ENCODE data around the gene CEP192. TPM values are rescaled to one million over a fixed set of nuclear protein-coding genes. Genes with fewer than 3 reads are reported as not detected.

The CEP192 gene
- total RNA-seq, 1 donor from 2014 or later = 25.6 TPM

GRCh38 chr18:13014818-13015217, 23.7 kb downstream of the CEP192 start:
- intact Hi-C loops (cut with DNase I) = loop anchor here (5.0 kb wide), 1 partner anchor 77 kb away; no protein-coding TSS in a partner anchor
- no peak for ATAC-seq
- DNase-seq (ENCODE audit: missing footprints) = no peak

DNA sequence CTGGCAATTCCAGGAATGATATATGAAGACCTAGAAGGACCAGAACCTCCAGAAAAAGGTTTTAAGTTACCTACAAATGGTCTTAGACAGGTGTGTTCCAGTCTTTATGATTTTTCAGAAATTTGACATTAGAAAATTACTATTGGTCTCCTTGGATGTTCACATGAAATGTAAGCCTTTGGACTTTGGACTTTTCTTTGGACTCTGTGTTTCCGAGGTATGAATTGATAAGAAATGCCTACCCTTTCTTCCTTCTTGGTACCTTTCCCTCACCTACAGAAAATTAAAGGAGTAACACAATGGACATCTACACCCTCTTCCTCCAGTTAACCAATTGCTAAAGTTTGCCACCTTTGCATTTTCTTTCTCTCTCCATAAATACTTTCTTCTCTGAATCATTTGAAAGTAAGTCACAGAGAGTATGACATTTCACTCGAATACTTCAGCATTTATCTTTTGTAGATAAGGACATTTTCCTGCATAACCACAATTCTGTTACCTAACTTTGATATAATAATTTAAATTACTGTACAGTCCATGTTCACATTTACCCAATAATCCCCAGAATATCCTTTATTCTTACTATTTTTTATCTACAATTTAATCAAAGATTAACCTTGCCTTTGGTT, 26.2 kb downstream of the CEP192 start:
- ATAC-seq = no peak
- intact Hi-C loops (cut with DNase I) = no loop called here
- DNase-seq (ENCODE audit: missing footprints) = no peak

DNA sequence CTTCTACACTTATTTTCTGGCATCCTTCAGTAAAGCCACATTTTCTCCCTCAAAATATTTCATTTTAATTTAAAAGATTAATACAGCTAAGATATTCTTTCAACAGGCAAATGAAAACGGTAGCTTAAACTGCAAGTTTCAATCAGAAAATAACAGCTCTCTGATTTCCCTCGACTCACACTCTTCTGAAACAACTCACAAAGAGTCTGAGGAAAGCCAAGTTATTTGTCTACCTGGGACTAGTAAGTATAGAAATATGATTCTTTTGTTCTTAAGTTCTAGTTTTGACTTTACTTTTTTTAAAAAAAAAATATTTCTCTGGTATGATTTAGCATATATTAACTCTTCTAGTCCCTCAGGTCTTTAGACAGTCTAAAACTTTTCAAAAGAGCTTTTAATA, 27.2 kb downstream of the CEP192 start:
- no peak for ATAC-seq
- intact Hi-C loops (cut with DNase I) = no loop called here
- no peak for DNase-seq (ENCODE audit: missing footprints)

- intact Hi-C loops (cut with DNase I) = no loop called here
- DNase-seq (ENCODE audit: missing footprints) (no peak), ATAC-seq (no peak)
Observed at GRCh38 chr18:13019301-13019700, 28.1 kb downstream of the CEP192 start.

- intact Hi-C loops (cut with DNase I) = no loop called here
- no peak for DNase-seq (ENCODE audit: missing footprints)
- ATAC-seq = no peak
Observed at GRCh38 chr18:13022644-13023043, 31.5 kb downstream of the CEP192 start.

- intact Hi-C loops (cut with DNase I) = loop anchor here (5.0 kb wide), 2 partner anchors 47 to 62 kb away; no protein-coding TSS in a partner anchor
- DNase-seq (ENCODE audit: missing footprints) (no peak), ATAC-seq (no peak)
Observed at GRCh38 chr18:13025233-13025632, 34.1 kb downstream of the CEP192 start.

GRCh38 chr18:13026583-13027270, 35.6 kb downstream of the CEP192 start:
- ATAC-seq (no peak), DNase-seq (ENCODE audit: missing footprints) (no peak)
- intact Hi-C loops (cut with DNase I) = loop anchor here (5.0 kb wide), 2 partner anchors 46 to 61 kb away; no protein-coding TSS in a partner anchor

DNA sequence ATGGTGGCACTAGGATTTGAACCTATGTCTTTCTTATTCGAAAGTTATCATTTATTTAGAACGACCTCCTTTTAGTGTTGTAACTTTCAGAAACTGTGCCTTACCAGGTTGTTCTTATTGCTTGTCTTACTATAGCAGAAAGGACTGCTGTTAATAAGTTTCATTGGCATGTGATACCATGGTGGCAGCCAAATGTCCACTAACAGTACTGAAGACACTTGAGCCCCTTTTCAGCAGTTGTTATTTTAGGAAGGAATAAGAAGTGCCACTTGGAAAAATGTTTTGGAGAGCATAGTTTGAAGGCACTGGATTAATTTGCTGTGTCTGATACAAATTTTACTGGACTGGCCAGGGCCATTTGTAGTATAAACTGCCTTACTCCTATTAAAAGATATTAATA, 37.7 kb downstream of the CEP192 start:
- ATAC-seq (peak; percentile 81), DNase-seq (ENCODE audit: missing footprints) (no peak)
- intact Hi-C loops (cut with DNase I) = loop anchor here (5.0 kb wide), 2 partner anchors 43 to 58 kb away; no protein-coding TSS in a partner anchor

DNA sequence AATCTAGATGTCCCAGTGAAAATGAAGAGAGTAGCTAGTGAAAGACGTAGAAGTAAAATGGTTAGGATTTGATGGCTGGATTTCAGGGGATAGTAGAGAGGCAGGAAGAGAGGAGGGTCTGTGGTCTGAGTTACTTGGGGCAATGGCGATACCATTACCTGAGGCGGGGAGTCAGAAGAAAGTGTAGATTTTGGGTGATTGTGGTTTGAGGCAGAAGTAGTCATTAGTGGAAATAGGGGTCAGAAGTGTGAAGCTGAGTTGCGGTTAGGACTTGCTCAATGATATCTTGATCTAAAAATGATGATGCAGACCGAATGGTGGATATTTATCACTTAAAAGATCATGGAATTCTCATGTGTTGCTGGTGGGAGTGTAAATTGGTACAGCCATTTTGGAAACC, 41.0 kb downstream of the CEP192 start:
- ATAC-seq = no peak
- intact Hi-C loops (cut with DNase I) = no loop called here
- no peak for DNase-seq (ENCODE audit: missing footprints)

- intact Hi-C loops (cut with DNase I) = no loop called here
- ATAC-seq (no peak), DNase-seq (ENCODE audit: missing footprints) (no peak)
Observed at GRCh38 chr18:13035249-13035914, 44.2 kb downstream of the CEP192 start.

DNA sequence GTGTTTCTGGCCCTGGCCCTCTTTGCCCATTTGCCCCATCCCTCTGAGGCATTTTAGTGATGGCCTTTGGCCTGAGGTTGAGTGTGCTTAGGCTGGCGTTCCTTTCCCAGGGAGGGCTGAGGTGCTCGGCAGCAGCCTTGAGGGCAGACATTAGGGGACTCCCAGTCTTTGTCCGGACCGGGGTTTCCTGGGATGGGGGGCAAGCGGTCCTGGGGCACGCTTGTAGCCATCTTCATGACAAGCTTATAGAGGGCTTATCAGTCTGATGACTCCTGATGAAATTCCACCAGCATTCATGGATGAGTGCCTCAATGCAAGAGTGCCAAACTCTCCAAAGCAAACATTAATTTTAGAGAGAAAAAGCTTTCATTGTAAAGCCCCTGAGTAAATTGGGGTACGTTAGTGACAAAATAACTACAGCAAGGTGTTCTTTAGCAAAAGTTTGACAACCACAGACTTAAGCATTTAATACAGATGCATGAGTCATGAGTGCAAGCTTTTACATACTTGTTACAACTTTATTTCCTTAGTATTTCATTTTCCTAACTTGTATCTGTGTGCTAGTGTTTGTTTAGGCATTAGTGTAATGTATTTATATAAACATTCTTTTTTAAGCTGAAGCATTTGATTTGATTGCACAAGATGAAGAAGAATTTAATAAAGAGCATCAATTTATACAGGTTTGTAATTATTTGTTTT, 45.6 kb downstream of the CEP192 start:
- DNase-seq (ENCODE audit: missing footprints) (no peak), ATAC-seq (no peak)
- intact Hi-C loops (cut with DNase I) = no loop called here

DNA sequence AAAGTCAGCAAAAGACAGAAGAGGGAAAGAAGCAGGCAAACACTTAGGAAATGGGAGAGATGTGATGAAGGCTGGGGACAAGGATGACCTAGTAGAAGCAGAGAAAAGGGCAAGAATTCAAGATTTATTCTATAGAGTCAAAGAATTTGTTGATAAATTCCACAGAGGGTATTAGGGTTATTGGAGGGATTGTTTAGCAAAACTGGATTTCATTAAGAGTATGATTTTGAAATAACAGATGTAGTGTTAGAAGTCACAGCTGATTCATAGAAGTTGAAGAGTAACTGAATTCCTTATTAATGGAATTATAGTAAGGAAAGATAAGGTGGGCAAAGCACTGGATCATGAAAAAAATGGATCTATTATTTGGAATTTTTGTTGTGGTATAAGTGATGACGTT, 48.6 kb downstream of the CEP192 start:
- DNase-seq (ENCODE audit: missing footprints) (no peak), ATAC-seq (no peak)
- intact Hi-C loops (cut with DNase I) = no loop called here

DNA sequence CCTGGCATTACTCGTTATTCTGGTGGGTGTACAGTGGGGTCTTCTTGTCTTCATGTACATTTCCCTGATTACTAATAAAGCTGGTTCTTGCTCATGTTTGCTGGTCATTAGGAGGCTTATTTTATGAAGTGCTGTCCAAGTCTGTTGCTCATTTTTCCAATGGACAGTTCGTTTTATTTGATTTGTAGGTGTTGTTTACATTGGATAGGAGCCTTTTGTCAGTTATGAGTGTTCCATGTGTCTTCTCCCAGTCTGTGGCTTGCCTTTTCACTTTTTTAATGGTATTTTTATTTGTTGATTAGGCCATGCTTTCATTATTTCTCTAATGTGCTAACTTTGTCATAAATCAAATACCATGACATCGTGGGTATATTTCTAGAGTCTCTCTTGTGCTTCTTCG, 51.9 kb downstream of the CEP192 start:
- DNase-seq (ENCODE audit: missing footprints) (no peak), ATAC-seq (no peak)
- intact Hi-C loops (cut with DNase I) = no loop called here

DNA sequence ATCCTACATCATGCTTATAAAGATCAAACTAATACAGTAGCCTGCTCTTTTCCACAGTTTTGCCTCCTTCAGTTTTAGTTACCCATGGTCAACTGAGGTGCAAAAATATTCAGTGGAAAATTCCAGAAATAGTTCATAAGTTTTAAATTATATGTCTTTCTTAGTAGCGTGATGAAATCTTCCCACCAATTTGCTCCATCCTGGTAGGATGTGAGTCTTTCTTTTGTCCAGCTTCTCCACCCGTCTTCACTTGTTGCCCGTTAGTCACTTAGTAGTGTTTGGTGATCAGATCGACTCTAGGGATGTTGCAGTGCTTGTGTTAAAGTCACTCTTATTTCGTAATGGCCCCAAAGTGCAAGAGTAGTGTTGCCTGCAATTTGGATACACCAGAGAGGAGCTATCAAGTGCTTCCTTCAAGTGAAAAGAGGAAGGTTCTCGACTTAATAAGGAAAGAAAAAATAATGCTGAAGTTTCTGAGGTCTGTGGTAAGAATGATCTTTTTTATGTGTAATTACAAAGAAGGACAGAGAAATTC, 57.0 kb downstream of the CEP192 start:
- ATAC-seq (no peak), DNase-seq (ENCODE audit: missing footprints) (no peak)
- intact Hi-C loops (cut with DNase I) = no loop called here

- DNase-seq (ENCODE audit: missing footprints) (no peak), ATAC-seq (no peak)
- intact Hi-C loops (cut with DNase I) = no loop called here
Observed at GRCh38 chr18:13051159-13051558, 60.0 kb downstream of the CEP192 start.

- ATAC-seq = no peak
- DNase-seq (ENCODE audit: missing footprints) = no peak
- intact Hi-C loops (cut with DNase I) = no loop called here
Observed at GRCh38 chr18:13051950-13052349, 60.8 kb downstream of the CEP192 start.

DNA sequence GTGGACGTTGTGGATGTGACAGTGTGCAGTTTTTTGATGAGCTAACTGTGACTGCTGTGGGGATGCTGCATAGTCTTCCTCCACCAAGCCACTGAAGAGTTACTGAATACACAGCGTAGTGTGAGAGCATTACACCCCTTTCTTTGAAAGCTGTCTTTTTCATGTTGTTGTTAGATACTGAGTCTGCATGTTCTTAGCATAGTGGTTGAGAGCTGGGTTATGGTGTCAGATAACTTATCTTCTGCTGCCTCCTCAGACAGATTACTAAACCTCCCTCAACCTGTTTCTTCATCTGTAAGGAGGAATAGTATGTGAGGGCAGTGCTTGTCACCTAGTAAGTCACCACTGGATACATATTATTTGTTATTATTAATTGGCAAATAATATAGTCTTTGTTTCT, 63.2 kb downstream of the CEP192 start:
- intact Hi-C loops (cut with DNase I) = no loop called here
- no peak for ATAC-seq
- DNase-seq (ENCODE audit: missing footprints) = no peak

DNA sequence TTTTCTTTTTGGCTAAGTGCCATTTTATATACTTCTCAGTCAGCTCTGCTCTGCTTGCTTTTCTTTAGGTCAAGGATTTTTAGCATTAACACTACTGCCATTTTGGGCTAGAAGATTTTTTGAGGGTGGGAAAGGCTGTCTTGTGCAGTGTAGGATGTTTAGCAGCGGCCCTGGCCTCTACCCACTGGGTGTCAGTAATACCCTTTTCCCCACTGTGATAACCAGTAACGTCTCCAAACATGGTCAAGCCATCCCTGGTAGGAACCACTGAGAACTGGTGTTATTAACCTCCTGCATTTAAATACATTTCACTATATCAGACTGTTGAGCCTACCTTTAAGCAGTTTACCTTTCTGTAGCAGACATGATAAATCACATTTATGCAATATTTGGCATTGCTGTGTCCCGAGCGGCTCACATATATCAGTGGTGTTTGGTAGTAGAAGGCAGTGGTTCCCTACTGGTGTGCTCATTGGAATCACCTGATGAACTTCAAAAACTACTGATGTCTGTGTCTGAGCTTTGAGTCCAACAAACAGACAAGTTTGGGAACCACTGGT, 70.5 kb downstream of the CEP192 start:
- intact Hi-C loops (cut with DNase I) = no loop called here
- ATAC-seq (peak; percentile 78), DNase-seq (ENCODE audit: missing footprints) (no peak)

GRCh38 chr18:13067124-13067523, 76.0 kb downstream of the CEP192 start:
- intact Hi-C loops (cut with DNase I) = no loop called here
- ATAC-seq (no peak), DNase-seq (ENCODE audit: missing footprints) (no peak)
